NCI-H1417 treated with DMSO at 0.1 percent for 48 hours (cell line): ENCODE results near the gene SERPINA5.
"Not testable (repeated sequence)": the region's sequence is repeated elsewhere in the genome, so short reads cannot be mapped to it uniquely, and the experiment has no call there.

ENCODE experiments used
- DNase-seq: peaks from one replicate; lab custom pipeline; 2025; lab: John Stamatoyannopoulos, UW

Gene SERPINA5

GRCh38 chr14:94598816-94599655 is 17.8 kb downstream of the SERPINA5 start:
- DNase-seq = no peak

GRCh38 chr14:94599656-94600004 is 18.4 kb downstream of the SERPINA5 start:
- no peak for DNase-seq

- DNase-seq = no peak
Observed at GRCh38 chr14:94600148-94600545, 18.9 kb downstream of the SERPINA5 start.

GRCh38 chr14:94601884-94602391 is 20.7 kb downstream of the SERPINA5 start:
- DNase-seq = no peak

GRCh38 chr14:94602722-94603121 is 21.5 kb downstream of the SERPINA5 start:
- DNase-seq = no peak

- no peak for DNase-seq
Observed at GRCh38 chr14:94605361-94605760, 24.1 kb downstream of the SERPINA5 start.

- DNase-seq = not testable (repeated sequence)
Observed at GRCh38 chr14:94608966-94609365, 27.7 kb downstream of the SERPINA5 start.

- no peak for DNase-seq
Observed at GRCh38 chr14:94611179-94611578, 30.0 kb downstream of the SERPINA5 start.

GRCh38 chr14:94612174-94612573 is 30.9 kb downstream of the SERPINA5 start, which contains the start of gene SERPINA3:
Gene SERPINA3 (plus strand): TSS chr14:94612391. CDS start chr14:94614442, 2,051 bp downstream.
- DNase-seq = no peak

GRCh38 chr14:94612580-94613554 is 31.6 kb downstream of the SERPINA5 start:
- no peak for DNase-seq

- DNase-seq = no peak
Observed at GRCh38 chr14:94613720-94614644, 32.8 kb downstream of the SERPINA5 start.

- DNase-seq = no peak
Observed at GRCh38 chr14:94614802-94615201, 33.6 kb downstream of the SERPINA5 start.

GRCh38 chr14:94615254-94615653 is 34.0 kb downstream of the SERPINA5 start:
- DNase-seq = no peak

GRCh38 chr14:94615823-94616570 is 34.8 kb downstream of the SERPINA5 start:
- no peak for DNase-seq

GRCh38 chr14:94617366-94617941 is 36.2 kb downstream of the SERPINA5 start:
- no peak for DNase-seq

- no peak for DNase-seq
Observed at GRCh38 chr14:94617988-94618822, 37.0 kb downstream of the SERPINA5 start.

- DNase-seq = no peak
Observed at GRCh38 chr14:94619297-94619696, 38.1 kb downstream of the SERPINA5 start.

- no peak for DNase-seq
Observed at GRCh38 chr14:94620597-94620996, 39.4 kb downstream of the SERPINA5 start.

- no peak for DNase-seq
Observed at GRCh38 chr14:94621358-94622134, 40.3 kb downstream of the SERPINA5 start.
